Measurements from ENCODE around the gene NDST1. TPM values are rescaled to one million over a fixed set of nuclear protein-coding genes. Genes with fewer than 3 reads are reported as not detected.

The NDST1 gene
- polyA plus RNA-seq, 1 of the 3 experiments (the other 2 are of a cell fraction): 29.2 TPM

DNA sequence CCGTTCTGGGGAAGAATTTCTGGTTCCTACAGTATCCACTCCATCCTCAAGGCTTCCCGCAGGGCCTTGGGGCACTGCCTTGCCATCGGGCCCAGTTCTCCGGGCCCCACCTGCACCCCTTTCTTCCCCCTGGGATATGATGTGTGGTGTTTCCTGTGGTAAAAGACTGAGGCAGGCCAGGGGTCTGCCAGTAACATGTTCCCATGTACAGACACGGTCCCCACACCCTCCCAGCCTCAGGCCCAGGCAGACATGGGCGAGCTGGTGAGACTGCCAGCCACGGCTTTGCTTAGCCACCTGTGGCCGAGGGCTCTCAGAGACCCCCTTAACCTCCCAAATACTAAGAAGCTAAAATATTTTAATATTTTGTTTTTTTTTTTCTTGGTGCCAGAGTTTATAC lies 46.0 kb downstream of the NDST1 start (continued):
- no peak for TF ChIP-seq EP300 (IDR thresholded peaks at IDR 0.05; ENCODE audit: borderline replicate concordance in 1 of 2, low read depth in 1 of 2, low read length in 1 of 2)

DNA sequence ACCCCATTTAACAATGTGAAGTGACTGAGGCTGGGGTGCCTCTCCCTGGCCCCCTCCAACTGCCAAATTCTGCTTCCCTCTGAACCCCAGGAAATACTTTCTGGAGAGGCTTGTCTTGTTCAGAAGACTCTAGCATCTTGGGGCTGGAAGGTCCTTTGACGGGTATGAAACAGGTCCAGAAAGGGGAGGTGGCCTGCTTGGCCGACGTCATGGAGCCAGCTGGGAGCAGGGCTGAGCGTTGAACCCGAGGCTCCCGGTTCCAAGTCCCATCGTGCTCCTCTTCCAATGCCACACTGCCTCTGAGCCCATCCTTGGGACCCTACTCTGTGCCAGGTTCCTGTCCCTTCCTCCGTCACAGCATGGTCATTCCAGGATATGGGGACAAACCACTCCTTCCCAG lies 46.9 kb downstream of the NDST1 start:
- WGBS (ENCODE audit: low lambda C conversion rate): 93% methylated on average over 8 of the region's 8 CpGs
- CTCF ChIA-PET: interaction anchor here (0.9 to 4.0 kb wide), 3 partner anchors 10 to 224 kb away, joined by 4 to 24 read pairs (median 12); partner anchors contain the start of gene SMIM3

More for the DNA sequence above, 46.9 kb downstream of the NDST1 start:
- no peaks in the 10 kb centered on the region for H3K27me3 ChIP-seq (ENCODE audit: insufficient read depth)
- H3K36me3 ChIP-seq (replicated peaks in 1 of 2; ENCODE audit: control insufficient read depth in 1 of 2, insufficient read depth in 2 of 2, low read length in 1 of 2): peaks cover 16 to 63% of the 10 kb centered on the region in 2 experiments
- H3K27ac ChIP-seq (ENCODE audit: low read depth in 2 of 2, low read length in 1 of 2): no peak overlapping the region
- H3K4me3 ChIP-seq (ENCODE audit: low read depth in 2 of 2, low read length in 1 of 2): no peak overlapping the region
- 0 out of 4 replicates have a peak, but pooled peaks cover 0 to 4% of the 10 kb centered on the region in 2 experiments for H3K4me1 ChIP-seq (ENCODE audit: control insufficient read depth in 1 of 2, insufficient read depth in 2 of 2, low read depth in 1 of 2, low read length in 1 of 2)
- H4K20me1 ChIP-seq (ENCODE audit: insufficient read depth): no peaks in the 10 kb centered on the region
- POLR2A ChIA-PET: no interaction called here
- H3F3A ChIP-seq (replicated peaks; ENCODE audit: insufficient read depth): no peaks in the 10 kb centered on the region
- TF ChIP-seq FOXJ3 (CRISPR knock-in tag; IDR thresholded peaks at IDR 0.05) (no peak), ELF1 (IDR thresholded peaks at IDR 0.05) (no peak), POLR2AphosphoS5 (IDR thresholded peaks at IDR 0.05; ENCODE audit: low read depth, low read length) (no peak), FOSL2 (IDR thresholded peaks at IDR 0.05; ENCODE audit: borderline replicate concordance, low read depth) (no peak), SMC3 (IDR thresholded peaks at IDR 0.05; ENCODE audit: low read depth, low read length) (no peak), TCF12 (IDR thresholded peaks at IDR 0.05) (no peak), CHD2 (IDR thresholded peaks at IDR 0.05; ENCODE audit: low read length, partially characterized antibody) (no peak), RFX5 (IDR thresholded peaks at IDR 0.05; ENCODE audit: low read length) (no peak), SIN3A (IDR thresholded peaks at IDR 0.05; ENCODE audit: borderline replicate concordance, low read depth, low read length) (no peak), TAF1 (IDR thresholded peaks at IDR 0.05; ENCODE audit: borderline replicate concordance, low read depth, low read length) (no peak), RAD21 (IDR thresholded peaks at IDR 0.05; ENCODE audit: low read length) (no peak), MXI1 (IDR thresholded peaks at IDR 0.05; ENCODE audit: low read depth, low read length) (no peak)
- TF ChIP-seq, protein P1, sequence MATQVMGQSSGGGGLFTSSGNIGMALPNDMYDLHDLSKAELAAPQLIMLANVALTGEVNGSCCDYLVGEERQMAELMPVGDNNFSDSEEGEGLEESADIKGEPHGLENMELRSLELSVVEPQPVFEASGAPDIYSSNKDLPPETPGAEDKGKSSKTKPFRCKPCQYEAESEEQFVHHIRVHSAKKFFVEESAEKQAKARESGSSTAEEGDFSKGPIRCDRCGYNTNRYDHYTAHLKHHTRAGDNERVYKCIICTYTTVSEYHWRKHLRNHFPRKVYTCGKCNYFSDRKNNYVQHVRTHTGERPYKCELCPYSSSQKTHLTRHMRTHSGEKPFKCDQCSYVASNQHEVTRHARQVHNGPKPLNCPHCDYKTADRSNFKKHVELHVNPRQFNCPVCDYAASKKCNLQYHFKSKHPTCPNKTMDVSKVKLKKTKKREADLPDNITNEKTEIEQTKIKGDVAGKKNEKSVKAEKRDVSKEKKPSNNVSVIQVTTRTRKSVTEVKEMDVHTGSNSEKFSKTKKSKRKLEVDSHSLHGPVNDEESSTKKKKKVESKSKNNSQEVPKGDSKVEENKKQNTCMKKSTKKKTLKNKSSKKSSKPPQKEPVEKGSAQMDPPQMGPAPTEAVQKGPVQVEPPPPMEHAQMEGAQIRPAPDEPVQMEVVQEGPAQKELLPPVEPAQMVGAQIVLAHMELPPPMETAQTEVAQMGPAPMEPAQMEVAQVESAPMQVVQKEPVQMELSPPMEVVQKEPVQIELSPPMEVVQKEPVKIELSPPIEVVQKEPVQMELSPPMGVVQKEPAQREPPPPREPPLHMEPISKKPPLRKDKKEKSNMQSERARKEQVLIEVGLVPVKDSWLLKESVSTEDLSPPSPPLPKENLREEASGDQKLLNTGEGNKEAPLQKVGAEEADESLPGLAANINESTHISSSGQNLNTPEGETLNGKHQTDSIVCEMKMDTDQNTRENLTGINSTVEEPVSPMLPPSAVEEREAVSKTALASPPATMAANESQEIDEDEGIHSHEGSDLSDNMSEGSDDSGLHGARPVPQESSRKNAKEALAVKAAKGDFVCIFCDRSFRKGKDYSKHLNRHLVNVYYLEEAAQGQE (IDR thresholded peaks at IDR 0.05; ENCODE audit: low read depth, low read length): no peak
- TF ChIP-seq, protein P2, sequence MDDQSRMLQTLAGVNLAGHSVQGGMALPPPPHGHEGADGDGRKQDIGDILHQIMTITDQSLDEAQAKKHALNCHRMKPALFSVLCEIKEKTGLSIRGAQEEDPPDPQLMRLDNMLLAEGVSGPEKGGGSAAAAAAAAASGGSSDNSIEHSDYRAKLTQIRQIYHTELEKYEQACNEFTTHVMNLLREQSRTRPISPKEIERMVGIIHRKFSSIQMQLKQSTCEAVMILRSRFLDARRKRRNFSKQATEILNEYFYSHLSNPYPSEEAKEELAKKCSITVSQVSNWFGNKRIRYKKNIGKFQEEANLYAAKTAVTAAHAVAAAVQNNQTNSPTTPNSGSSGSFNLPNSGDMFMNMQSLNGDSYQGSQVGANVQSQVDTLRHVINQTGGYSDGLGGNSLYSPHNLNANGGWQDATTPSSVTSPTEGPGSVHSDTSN (IDR thresholded peaks at IDR 0.05): no peak
- TF ChIP-seq, protein P3, sequence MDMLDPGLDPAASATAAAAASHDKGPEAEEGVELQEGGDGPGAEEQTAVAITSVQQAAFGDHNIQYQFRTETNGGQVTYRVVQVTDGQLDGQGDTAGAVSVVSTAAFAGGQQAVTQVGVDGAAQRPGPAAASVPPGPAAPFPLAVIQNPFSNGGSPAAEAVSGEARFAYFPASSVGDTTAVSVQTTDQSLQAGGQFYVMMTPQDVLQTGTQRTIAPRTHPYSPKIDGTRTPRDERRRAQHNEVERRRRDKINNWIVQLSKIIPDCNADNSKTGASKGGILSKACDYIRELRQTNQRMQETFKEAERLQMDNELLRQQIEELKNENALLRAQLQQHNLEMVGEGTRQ (IDR thresholded peaks at IDR 0.05; ENCODE audit: borderline replicate concordance, low read depth, low read length): no peak
- TF ChIP-seq, protein P4, sequence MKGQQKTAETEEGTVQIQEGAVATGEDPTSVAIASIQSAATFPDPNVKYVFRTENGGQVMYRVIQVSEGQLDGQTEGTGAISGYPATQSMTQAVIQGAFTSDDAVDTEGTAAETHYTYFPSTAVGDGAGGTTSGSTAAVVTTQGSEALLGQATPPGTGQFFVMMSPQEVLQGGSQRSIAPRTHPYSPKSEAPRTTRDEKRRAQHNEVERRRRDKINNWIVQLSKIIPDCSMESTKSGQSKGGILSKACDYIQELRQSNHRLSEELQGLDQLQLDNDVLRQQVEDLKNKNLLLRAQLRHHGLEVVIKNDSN (IDR thresholded peaks at IDR 0.05; ENCODE audit: borderline replicate concordance, low read depth): no peak
- H3K79me2 ChIP-seq (ENCODE audit: insufficient read depth): no peaks in the 10 kb centered on the region
- no peak overlapping the region for H3K9ac ChIP-seq
- H3K9me3 ChIP-seq: no peaks in the 10 kb centered on the region
- H3K9me2 ChIP-seq: no peaks in the 10 kb centered on the region
- H2AFZ ChIP-seq (ENCODE audit: low read depth): no peak overlapping the region
- no peak for DNase-seq
- H3K4me2 ChIP-seq: no peak overlapping the region
